Neural progenitor cell (in vitro differentiated cells): ENCODE results near the gene NPEPL1. TPM values are rescaled to one million over a fixed set of nuclear protein-coding genes. Genes with fewer than 3 reads are reported as not detected.
"Not testable (repeated sequence)": the region's sequence is repeated elsewhere in the genome, so short reads cannot be mapped to it uniquely, and the experiment has no call there.

Source experiments
- DNase-seq: peaks from one replicate; pipeline ENCODE4 v3.0.0-alpha.2; 2016; ENCODE audit warnings: low spot score
- H2AFZ ChIP-seq: fragments of 200-600 bp; sonication (generic); replicated peaks from 2 replicates; pipeline ENCODE4 v1.6.1; 2016; ENCODE audit warnings: antibody characterized with exemption
- H3F3A ChIP-seq: fragments of 200-600 bp; sonication (generic); 2 replicates; pipeline ENCODE4 v1.6.1; 2016; ENCODE audit warnings: antibody characterized with exemption, low read depth
- H3K27ac ChIP-seq: fragments of 200-600 bp; sonication (generic); 2 replicates; pipeline ENCODE4 v1.5.1; 2016; ENCODE audit warnings: mild to moderate bottlenecking
- H3K27me3 ChIP-seq: fragments of 200-600 bp; sonication (generic); 2 replicates; pipeline ENCODE4 v1.6.1; 2016; ENCODE audit warnings: mild to moderate bottlenecking, moderate library complexity
- H3K36me3 ChIP-seq: fragments of 200-600 bp; sonication (generic); 2 replicates; pipeline ENCODE4 v1.5.1; 2016
- H3K4me1 ChIP-seq: fragments of 200-600 bp; sonication (generic); 2 replicates; pipeline ENCODE4 v1.6.1; 2016; ENCODE audit warnings: mixed run types
- H3K4me2 ChIP-seq: fragments of 200-600 bp; sonication (generic); 2 replicates; pipeline ENCODE4 v1.6.1; 2016
- H3K4me3 ChIP-seq: fragments of 200-600 bp; sonication (generic); 2 replicates; pipeline ENCODE4 v1.5.1; 2016
- H3K79me2 ChIP-seq: fragments of 200-600 bp; sonication (generic); 2 replicates; pipeline ENCODE4 v1.6.1; 2016; ENCODE audit warnings: low read depth
- H3K9ac ChIP-seq: fragments of 200-600 bp; sonication (generic); 2 replicates; pipeline ENCODE4 v1.6.1; 2016
- H3K9me3 ChIP-seq: fragments of 200-600 bp; sonication (generic); 2 replicates; pipeline ENCODE4 v1.5.1; 2016; ENCODE audit warnings: low read depth
- H4K20me1 ChIP-seq: fragments of 200-600 bp; sonication (generic); 2 replicates; pipeline ENCODE4 v1.6.1; 2016; ENCODE audit warnings: low read depth
- H3K27ac Mint-ChIP-seq: 3 replicates; pipeline ENCODE4 v1.8.0; 2021; ENCODE audit warnings: mixed read lengths
- H3K27me3 Mint-ChIP-seq: 2 replicates; pipeline ENCODE4 v1.8.0; 2022; ENCODE audit warnings: low read depth, mild to moderate bottlenecking, inconsistent platforms, moderate library complexity, mixed read lengths; ENCODE audit not compliant: insufficient read depth
- H3K36me3 Mint-ChIP-seq: 3 replicates; pipeline ENCODE4 v1.8.0; 2021; ENCODE audit warnings: mixed read lengths
- H3K4me1 Mint-ChIP-seq: 3 replicates; pipeline ENCODE4 v1.8.0; 2021; ENCODE audit warnings: mixed read lengths
- H3K4me3 Mint-ChIP-seq: 3 replicates; pipeline ENCODE4 v1.8.0; 2021; ENCODE audit warnings: mild to moderate bottlenecking, moderate library complexity, mixed read lengths
- H3K9me3 Mint-ChIP-seq: 3 replicates; pipeline ENCODE4 v1.8.0; 2020; ENCODE audit warnings: mixed read lengths
- CTCF ChIP-seq: fragments of 200-600 bp; sonication (generic); IDR thresholded peaks from 2 replicates; pipeline ENCODE4 v1.5.1; 2017; ENCODE audit warnings: antibody characterized with exemption, mild to moderate bottlenecking
- EZH2 ChIP-seq: fragments of 200-600 bp; sonication (generic); IDR thresholded peaks from 2 replicates; pipeline ENCODE4 v1.6.1; 2017; ENCODE audit warnings: antibody characterized with exemption, mild to moderate bottlenecking, moderate library complexity
- EZH2phosphoT487 ChIP-seq: fragments of 200-600 bp; sonication (generic); IDR thresholded peaks from 2 replicates; pipeline ENCODE4 v1.6.1; 2017; ENCODE audit warnings: antibody characterized with exemption
- total RNA-seq: library from RNA; depleted of rRNA; stranded (reverse); fragments of >200 nt; gene quantifications from 2 replicates; pipeline ENCODE4 v1.2.3, GENCODE V29; 2015; ENCODE audit warnings: low replicate concordance

Gene NPEPL1
- total RNA-seq, 1 donor from 2014 or later, result 10.9 TPM

GRCh38 chr20:58721951-58722778 lies 29.6 kb downstream of the NPEPL1 start:
- H3K9ac ChIP-seq, result no peak overlapping the region
- Mint-ChIP-seq H3K27me3 (peaks cover 9% of the 10 kb centered on the region), H3K4me3 (no peak overlapping the region), H3K9me3 (no peaks in the 10 kb centered on the region), H3K4me1 (peaks cover 13% of the 10 kb centered on the region), H3K36me3 (no peaks in the 10 kb centered on the region), H3K27ac (no peak overlapping the region)
- no peaks in the 10 kb centered on the region for H3K27me3 ChIP-seq
- H3K36me3 ChIP-seq, result no peaks in the 10 kb centered on the region
- H3K4me2 ChIP-seq, result no peak overlapping the region
- no peak overlapping the region for H3K4me3 ChIP-seq
- H3K9me3 ChIP-seq, result no peaks in the 10 kb centered on the region
- TF ChIP-seq EZH2 (no peak), CTCF (no peak), EZH2phosphoT487 (no peak)
- no peak for DNase-seq
- no peaks in the 10 kb centered on the region for H4K20me1 ChIP-seq
- no peak overlapping the region for H2AFZ ChIP-seq
- H3F3A ChIP-seq, result no peaks in the 10 kb centered on the region
- H3K79me2 ChIP-seq, result no peaks in the 10 kb centered on the region
- H3K4me1 ChIP-seq, result no peaks in the 10 kb centered on the region
- no peak overlapping the region for H3K27ac ChIP-seq

- Mint-ChIP-seq H3K9me3 (peaks cover 6% of the 10 kb centered on the region), H3K4me1 (peaks cover 11% of the 10 kb centered on the region), H3K4me3 (no peak overlapping the region), H3K27me3 (peaks cover 9% of the 10 kb centered on the region), H3K36me3 (no peaks in the 10 kb centered on the region), H3K27ac (peak overlapping the region; percentile 76)
- H4K20me1 ChIP-seq, result no peaks in the 10 kb centered on the region
- H3K27ac ChIP-seq, result no peak overlapping the region
- no peak overlapping the region for H3K9ac ChIP-seq
- no peak overlapping the region for H3K4me2 ChIP-seq
- no peaks in the 10 kb centered on the region for H3K4me1 ChIP-seq
- no peaks in the 10 kb centered on the region for H3K36me3 ChIP-seq
- no peaks in the 10 kb centered on the region for H3F3A ChIP-seq
- no peak overlapping the region for H3K4me3 ChIP-seq
- no peaks in the 10 kb centered on the region for H3K9me3 ChIP-seq
- DNase-seq, result no peak
- no peak for TF ChIP-seq CTCF
- no peak for TF ChIP-seq EZH2phosphoT487
- no peak for TF ChIP-seq EZH2
- H3K79me2 ChIP-seq, result no peaks in the 10 kb centered on the region
- no peaks in the 10 kb centered on the region for H3K27me3 ChIP-seq
- H2AFZ ChIP-seq, result no peak overlapping the region
Measured at GRCh38 chr20:58722877-58723627, 30.5 kb downstream of the NPEPL1 start.

- H3K9me3 Mint-ChIP-seq, result peaks cover 6% of the 10 kb centered on the region
- Histone ChIP-seq H3K4me1 (no peaks in the 10 kb centered on the region), H3K27me3 (no peaks in the 10 kb centered on the region), H3K9me3 (no peaks in the 10 kb centered on the region), H2AFZ (no peak overlapping the region), H3K4me3 (no peak overlapping the region), H4K20me1 (no peaks in the 10 kb centered on the region), H3K9ac (no peak overlapping the region), H3F3A (no peaks in the 10 kb centered on the region), H3K27ac (no peak overlapping the region), H3K36me3 (no peaks in the 10 kb centered on the region), H3K79me2 (no peaks in the 10 kb centered on the region), H3K4me2 (no peak overlapping the region)
- H3K27me3 Mint-ChIP-seq, result peaks cover 9% of the 10 kb centered on the region
- peaks cover 11% of the 10 kb centered on the region for H3K4me1 Mint-ChIP-seq
- no peak for DNase-seq
- H3K4me3 Mint-ChIP-seq, result no peak overlapping the region
- H3K36me3 Mint-ChIP-seq, result no peaks in the 10 kb centered on the region
- TF ChIP-seq EZH2phosphoT487, result no peak
- H3K27ac Mint-ChIP-seq, result no peak overlapping the region
Measured at GRCh38 chr20:58723628-58723984, 31.0 kb downstream of the NPEPL1 start.

GRCh38 chr20:58726156-58726555 lies 33.6 kb downstream of the NPEPL1 start:
- H3F3A ChIP-seq, H3K27me3 Mint-ChIP-seq, H3K4me1 ChIP-seq, H3K4me3 ChIP-seq, H3K36me3 Mint-ChIP-seq, H3K9me3 ChIP-seq, H3K9ac ChIP-seq, H3K4me3 Mint-ChIP-seq, H3K36me3 ChIP-seq, H3K27ac Mint-ChIP-seq, H3K79me2 ChIP-seq, H2AFZ ChIP-seq, H3K27ac ChIP-seq, H3K4me1 Mint-ChIP-seq, H3K4me2 ChIP-seq, H3K9me3 Mint-ChIP-seq, H4K20me1 ChIP-seq, H3K27me3 ChIP-seq, DNase-seq: not testable (repeated sequence)
